ENCODE data around the gene PIK3CG.
"Not testable (repeated sequence)": the region's sequence is repeated elsewhere in the genome, so short reads cannot be mapped to it uniquely, and the experiment has no call there.

GRCh38 chr7:106830896-106831295 is 34.2 kb upstream of the PIK3CG start:
- TF ChIP-seq CTCF (IDR thresholded peaks at IDR 0.05; ENCODE audit: insufficient read depth, low read depth, low read length); EZH2 (IDR thresholded peaks at IDR 0.05; ENCODE audit: insufficient read depth, low read length): not testable (repeated sequence)
